PC-9 (cell line): ENCODE data around the gene MANBA. TPM values are rescaled to one million over a fixed set of nuclear protein-coding genes. Genes with fewer than 3 reads are reported as not detected.

ENCODE experiments used
- BruUV-seq: library from RNA; stranded (reverse); fragments of 400-500 nt; replicated peaks from 2 replicates; lab custom pipeline; 2021; lab: Mats Ljungman, UMichigan
- CTCF ChIA-PET: fragments of 300-600 bp; sonication (Branson Sonifier 250); formaldehyde crosslinking; loops from one replicate; lab custom pipeline; 2022; ENCODE audit warnings: antibody characterized with exemption; lab: Charles Lee
- POLR2A ChIA-PET: fragments of 300-600 bp; sonication (Branson Sonifier 250); formaldehyde crosslinking; loops from one replicate; lab custom pipeline; 2022; ENCODE audit warnings: antibody characterized with exemption; ENCODE audit not compliant: unreplicated experiment; lab: Charles Lee
- DNase-seq, 2 experiments: peaks; one replicate each; pipeline versions ENCODE4 v3.0.0 to v3.0.0-alpha.2; 2015 to 2022; ENCODE audit warnings: mixed read lengths in 1 of 2
- H2AFZ ChIP-seq: fragments of 200-600 bp; sonication (generic); 2 replicates; pipeline ENCODE4 v1.8.1; 2017; ENCODE audit warnings: antibody characterized with exemption
- H3F3A ChIP-seq: fragments of 200-600 bp; sonication (generic); 2 replicates; pipeline ENCODE4 v1.8.1; 2017; ENCODE audit warnings: antibody characterized with exemption, mild to moderate bottlenecking, low read depth; ENCODE audit not compliant: insufficient read depth
- H3K27ac ChIP-seq: fragments of 200-600 bp; sonication (generic); 2 replicates; pipeline ENCODE4 v1.6.1; 2016; ENCODE audit warnings: mixed run types
- H3K27me3 ChIP-seq: fragments of 200-600 bp; sonication (generic); 2 replicates; pipeline ENCODE4 v1.6.1; 2016; ENCODE audit warnings: low read depth, mixed run types; ENCODE audit not compliant: insufficient read depth
- H3K36me3 ChIP-seq: fragments of 200-600 bp; sonication (generic); 2 replicates; pipeline ENCODE4 v1.6.1; 2016; ENCODE audit warnings: low read depth, mixed run types
- H3K4me1 ChIP-seq: fragments of 200-600 bp; sonication (generic); replicated peaks from 2 replicates; pipeline ENCODE4 v1.6.1; 2016; ENCODE audit warnings: mixed run types; ENCODE audit not compliant: insufficient read depth
- H3K4me2 ChIP-seq: fragments of 200-600 bp; sonication (generic); 2 replicates; pipeline ENCODE4 v1.6.1; 2017; ENCODE audit warnings: mixed run types
- H3K4me3 ChIP-seq: fragments of 200-600 bp; sonication (generic); 2 replicates; pipeline ENCODE4 v1.6.1; 2016; ENCODE audit warnings: mixed run types
- H3K79me2 ChIP-seq: fragments of 200-600 bp; sonication (generic); 2 replicates; pipeline ENCODE4 v1.6.1; 2017; ENCODE audit warnings: low read depth, mixed run types
- H3K9me2 ChIP-seq: fragments of 200-600 bp; sonication (generic); 2 replicates; pipeline ENCODE4 v1.8.1; 2017; ENCODE audit warnings: mild to moderate bottlenecking; ENCODE audit not compliant: insufficient read depth
- H3K9me3 ChIP-seq: fragments of 200-600 bp; sonication (generic); 2 replicates; pipeline ENCODE4 v1.8.1; 2016; ENCODE audit warnings: low read depth; ENCODE audit not compliant: insufficient read depth
- H4K20me1 ChIP-seq: fragments of 200-600 bp; sonication (generic); 2 replicates; pipeline ENCODE4 v1.8.1; 2017; ENCODE audit not compliant: insufficient read depth
- EZH2 ChIP-seq: fragments of 200-600 bp; sonication (generic); IDR thresholded peaks from 2 replicates; pipeline ENCODE4 v1.8.0; 2017; ENCODE audit warnings: antibody characterized with exemption, low read depth
- intact Hi-C: fragments of 100-400 bp; cut with micrococcal nuclease; formaldehyde crosslinking; loops from one replicate; pipeline ENCODE4 v1.10.0; 2022; ENCODE audit not compliant: unreplicated experiment
- total RNA-seq: library from RNA; stranded (reverse); gene quantifications from 2 replicates; pipeline ENCODE4 v1.2.3, GENCODE V29; 2021
- TF ChIP-seq, protein P1 (sequence below): fragments of 200-600 bp; sonication (generic); conservative IDR thresholded peaks from 2 replicates; pipeline ENCODE4 v1.6.1; 2017; ENCODE audit warnings: mixed run types, antibody characterized with exemption, mild to moderate bottlenecking, moderate library complexity

Gene MANBA
- total RNA-seq, 1 experiment from 2014 or later, result 11.8 TPM

DNA sequence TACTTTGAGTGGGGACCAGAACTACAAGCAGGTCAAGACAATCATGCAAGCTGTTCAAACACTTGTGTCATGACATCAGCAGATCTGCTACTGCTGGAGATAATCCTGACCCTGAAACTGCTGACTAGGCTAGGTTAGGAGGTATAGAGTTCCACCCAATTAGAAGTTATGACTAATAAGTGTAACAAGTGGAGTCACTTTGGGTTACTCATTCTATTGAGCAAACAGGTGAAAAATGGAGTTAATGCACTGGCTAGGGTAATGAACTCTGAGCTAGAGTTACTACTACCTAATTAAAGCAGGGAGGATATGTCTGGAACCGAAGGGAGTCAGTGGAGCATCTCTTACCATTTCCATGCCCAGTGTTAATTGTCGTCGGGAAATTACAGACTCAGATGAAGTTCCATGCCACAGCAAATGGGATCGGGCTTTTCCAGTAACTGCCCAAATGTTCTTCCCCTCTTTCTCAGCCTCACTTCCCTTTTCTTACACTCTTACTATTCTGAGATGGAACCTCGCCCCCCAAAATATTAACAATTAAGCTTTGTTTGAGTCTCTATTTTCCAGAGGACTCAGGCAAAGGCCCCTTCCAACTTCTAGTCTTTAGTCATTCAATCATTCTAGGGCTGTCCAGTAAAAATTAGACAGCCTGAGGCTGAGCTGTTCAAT is 19.8 kb upstream of the MANBA start:
- BruUV-seq, result no TSS peak
- no peak overlapping the region for H2AFZ ChIP-seq
- intact Hi-C loops, result no loop called here
- peak overlapping the region; percentile 56 for H3K27ac ChIP-seq
- no peaks in the 10 kb centered on the region for H3K9me3 ChIP-seq
- H3K4me3 ChIP-seq, result no peak overlapping the region
- TF ChIP-seq, protein P1, sequence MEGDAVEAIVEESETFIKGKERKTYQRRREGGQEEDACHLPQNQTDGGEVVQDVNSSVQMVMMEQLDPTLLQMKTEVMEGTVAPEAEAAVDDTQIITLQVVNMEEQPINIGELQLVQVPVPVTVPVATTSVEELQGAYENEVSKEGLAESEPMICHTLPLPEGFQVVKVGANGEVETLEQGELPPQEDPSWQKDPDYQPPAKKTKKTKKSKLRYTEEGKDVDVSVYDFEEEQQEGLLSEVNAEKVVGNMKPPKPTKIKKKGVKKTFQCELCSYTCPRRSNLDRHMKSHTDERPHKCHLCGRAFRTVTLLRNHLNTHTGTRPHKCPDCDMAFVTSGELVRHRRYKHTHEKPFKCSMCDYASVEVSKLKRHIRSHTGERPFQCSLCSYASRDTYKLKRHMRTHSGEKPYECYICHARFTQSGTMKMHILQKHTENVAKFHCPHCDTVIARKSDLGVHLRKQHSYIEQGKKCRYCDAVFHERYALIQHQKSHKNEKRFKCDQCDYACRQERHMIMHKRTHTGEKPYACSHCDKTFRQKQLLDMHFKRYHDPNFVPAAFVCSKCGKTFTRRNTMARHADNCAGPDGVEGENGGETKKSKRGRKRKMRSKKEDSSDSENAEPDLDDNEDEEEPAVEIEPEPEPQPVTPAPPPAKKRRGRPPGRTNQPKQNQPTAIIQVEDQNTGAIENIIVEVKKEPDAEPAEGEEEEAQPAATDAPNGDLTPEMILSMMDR, result no peak
- no peak for TF ChIP-seq EZH2
- DNase-seq, result peak in 1 of 2 experiments; percentile 92
- H3K27me3 ChIP-seq, result no peaks in the 10 kb centered on the region
- 0 out of 2 replicates have a peak overlapping the region, but pooled peaks have one; percentile 40 for H3K4me2 ChIP-seq
- peaks cover 3% of the 10 kb centered on the region; the same call in 1 of the 2 replicates for H3F3A ChIP-seq
- H4K20me1 ChIP-seq, result no peaks in the 10 kb centered on the region
- peaks cover 6% of the 10 kb centered on the region for H3K4me1 ChIP-seq
- no peaks in the 10 kb centered on the region for H3K36me3 ChIP-seq
- H3K9me2 ChIP-seq, result no peaks in the 10 kb centered on the region
- POLR2A ChIA-PET, result interaction anchor here (0.7 kb wide), 1 partner anchor 23 kb away, joined by 11 read pairs; no protein-coding TSS in a partner anchor
- CTCF ChIA-PET, result no interaction called here
- no peaks in the 10 kb centered on the region for H3K79me2 ChIP-seq

DNA sequence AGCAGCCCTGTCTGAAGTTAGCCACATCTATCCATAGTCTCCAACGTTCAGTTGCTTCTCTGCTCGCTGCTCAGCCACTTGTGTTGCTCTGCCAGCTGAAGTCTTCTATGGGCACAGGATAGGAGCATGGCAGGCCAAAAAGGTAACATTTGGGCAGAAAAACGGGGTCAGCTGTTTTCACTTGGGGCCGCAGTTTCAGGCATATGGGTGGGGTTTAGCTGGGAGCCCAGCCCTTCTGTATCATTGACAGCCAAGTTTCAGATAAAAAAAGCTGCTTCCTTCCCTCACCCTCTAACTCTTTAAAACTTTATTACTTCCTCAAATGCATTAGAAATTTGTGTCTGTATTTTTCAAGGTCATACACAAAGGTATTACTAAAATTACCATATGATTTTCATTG is 18.4 kb upstream of the MANBA start:
- H2AFZ ChIP-seq, result no peak overlapping the region
- POLR2A ChIA-PET, result no interaction called here
- TF ChIP-seq, protein P1, result no peak
- TF ChIP-seq EZH2, result no peak

DNA sequence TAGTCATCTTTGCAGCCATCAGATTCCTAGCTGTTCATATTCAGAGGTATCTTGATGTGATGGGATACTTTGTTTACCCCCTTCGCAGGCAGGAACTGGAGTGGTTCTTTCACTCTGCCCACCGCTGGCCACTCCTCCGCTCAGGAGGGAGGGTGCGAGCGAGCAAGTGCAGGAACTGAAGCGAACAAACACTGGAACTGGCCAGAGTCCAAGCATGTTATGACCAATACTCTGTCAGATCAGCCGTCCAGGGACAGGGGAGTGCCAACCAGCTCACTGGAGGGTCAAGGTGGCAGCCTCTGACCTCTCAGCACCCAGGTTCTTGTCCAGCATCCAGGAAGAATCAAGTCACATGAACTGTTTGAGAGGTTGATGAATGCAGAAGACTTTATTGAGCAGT is 18.0 kb upstream of the MANBA start:
- Histone ChIP-seq H3F3A (peaks cover 3% of the 10 kb centered on the region; the same call in 1 of the 2 replicates), H2AFZ (no peak overlapping the region), H3K4me3 (no peak overlapping the region), H3K36me3 (no peaks in the 10 kb centered on the region), H3K27ac (no peak overlapping the region), H3K9me3 (no peaks in the 10 kb centered on the region), H3K4me2 (no peak overlapping the region), H3K9me2 (no peaks in the 10 kb centered on the region), H4K20me1 (no peaks in the 10 kb centered on the region), H3K27me3 (no peaks in the 10 kb centered on the region), H3K79me2 (no peaks in the 10 kb centered on the region), H3K4me1 (peaks cover 6% of the 10 kb centered on the region)
- no TSS peak for BruUV-seq
- ChIA-PET POLR2A (no interaction called here), CTCF (no interaction called here)
- intact Hi-C loops, result no loop called here
- TF ChIP-seq, protein P1, result no peak
- no peak for TF ChIP-seq EZH2
- DNase-seq, result no peak

More for the DNA sequence above, 18.4 kb upstream of the MANBA start:
- CTCF ChIA-PET, result no interaction called here
- no peak overlapping the region for H3K4me3 ChIP-seq
- no peaks in the 10 kb centered on the region for H3K36me3 ChIP-seq
- no peak for DNase-seq
- H3F3A ChIP-seq, result peaks cover 3% of the 10 kb centered on the region; the same call in 1 of the 2 replicates
- H4K20me1 ChIP-seq, result no peaks in the 10 kb centered on the region
- BruUV-seq, result no TSS peak
- H3K4me1 ChIP-seq, result peaks cover 6% of the 10 kb centered on the region
- no peaks in the 10 kb centered on the region for H3K9me2 ChIP-seq
- H3K9me3 ChIP-seq, result no peaks in the 10 kb centered on the region
- H3K4me2 ChIP-seq, result no peak overlapping the region
- intact Hi-C loops, result no loop called here
- no peaks in the 10 kb centered on the region for H3K27me3 ChIP-seq
- H3K27ac ChIP-seq, result no peak overlapping the region
- H3K79me2 ChIP-seq, result no peaks in the 10 kb centered on the region
